HEK293 (cell line): Measurements from ENCODE around the gene HRG.

Experiments used
- CTCF ChIA-PET: fragments of 350-600 bp; formaldehyde crosslinking; extraction: SDS; loops from one replicate; lab custom pipeline; 2021; ENCODE audit warnings: antibody characterized with exemption; lab: Yijun Ruan, JAX
- POLR2A ChIA-PET: fragments of 300-600 bp; formaldehyde crosslinking; extraction: SDS; loops from one replicate; lab custom pipeline; 2020; ENCODE audit warnings: antibody characterized with exemption, inconsistent platforms; lab: Yijun Ruan, JAX
- H3K27ac ChIP-seq: fragments of 200-500 bp; sonication (Bioruptor generic); 2 replicates; pipeline ENCODE4 v1.5.1; 2014; ENCODE audit warnings: low read depth, low read length, control low read depth, inconsistent platforms; ENCODE audit errors: extremely low read depth
- H3K36me3 ChIP-seq, 2 experiments: fragments of 200-500 bp in 1 of 2; sonication (Bioruptor generic) in 1 of 2; 1 replicate in 1 of 2; 2 replicates in 1 of 2; pipeline ENCODE4 v1.5.1; 2014 to 2017; ENCODE audit warnings: inconsistent platforms in 2 of 2, low read length in 2 of 2; ENCODE audit not compliant: control insufficient read depth in 2 of 2, insufficient read depth in 1 of 2
- H3K4me1 ChIP-seq: fragments of 200-500 bp; sonication (Bioruptor generic); 2 replicates; pipeline ENCODE4 v1.5.1; 2014; ENCODE audit warnings: mild to moderate bottlenecking, low read length, inconsistent platforms; ENCODE audit not compliant: control insufficient read depth, insufficient read depth
- H3K4me3 ChIP-seq: 2 replicates; pipeline ENCODE4 v1.5.1; 2011; ENCODE audit warnings: low read depth, mild to moderate bottlenecking, control low read depth, low read length, moderate library complexity
- H3K9me3 ChIP-seq: fragments of 200-500 bp; sonication (Bioruptor generic); 2 replicates; pipeline ENCODE4 v1.5.1; 2014; ENCODE audit warnings: low read depth, low read length, inconsistent platforms; ENCODE audit not compliant: control insufficient read depth, insufficient read depth
- CTCF ChIP-seq: fragments of 450-650 bp; formaldehyde crosslinking; IDR thresholded peaks from 2 replicates; pipeline ENCODE4 v1.5.1; 2016; ENCODE audit warnings: missing biosample characterization, missing genetic modification characterization
- EGR2 ChIP-seq: fragments of 450-650 bp; formaldehyde crosslinking; IDR thresholded peaks from 2 replicates; pipeline ENCODE4 v1.5.1; 2016; ENCODE audit warnings: low read depth, missing biosample characterization, missing genetic modification characterization
- HOXD13 ChIP-seq: sonication (generic); formaldehyde crosslinking; IDR thresholded peaks from 2 replicates; pipeline ENCODE4 v1.8.0; 2022; ENCODE audit warnings: missing genetic modification reagents, borderline replicate concordance
- INSM2 ChIP-seq: fragments of 450-650 bp; formaldehyde crosslinking; IDR thresholded peaks from 2 replicates; pipeline ENCODE4 v1.5.1; 2016; ENCODE audit warnings: missing biosample characterization, missing genetic modification characterization
- SP7 ChIP-seq: fragments of 450-650 bp; formaldehyde crosslinking; IDR thresholded peaks from 2 replicates; pipeline ENCODE4 v1.5.1; 2016; ENCODE audit warnings: missing biosample characterization, missing genetic modification characterization
- ZBTB21 ChIP-seq: fragments of 450-650 bp; formaldehyde crosslinking; IDR thresholded peaks from 2 replicates; pipeline ENCODE4 v1.5.1; 2017; ENCODE audit warnings: missing biosample characterization, missing genetic modification characterization
- ZBTB26 ChIP-seq: fragments of 450-650 bp; formaldehyde crosslinking; optimal IDR thresholded peaks from 2 replicates; pipeline ENCODE3; 2016; ENCODE audit warnings: missing biosample characterization, mild to moderate bottlenecking, missing genetic modification characterization
- ZBTB49 ChIP-seq: fragments of 450-650 bp; formaldehyde crosslinking; IDR thresholded peaks from 2 replicates; pipeline ENCODE4 v1.5.1; 2016; ENCODE audit warnings: missing biosample characterization, missing genetic modification characterization, low read depth
- ZFHX2 ChIP-seq: fragments of 450-650 bp; formaldehyde crosslinking; conservative IDR thresholded peaks from 2 replicates; pipeline ENCODE4 v1.5.1; 2016; ENCODE audit warnings: missing biosample characterization, missing genetic modification characterization
- ZNF114 ChIP-seq: fragments of 450-650 bp; formaldehyde crosslinking; IDR thresholded peaks from 2 replicates; pipeline ENCODE4 v1.5.0; 2017; ENCODE audit warnings: missing biosample characterization, missing genetic modification characterization
- ZNF155 ChIP-seq: fragments of 450-650 bp; formaldehyde crosslinking; IDR thresholded peaks from 2 replicates; pipeline ENCODE4 v1.5.1; 2016; ENCODE audit warnings: missing biosample characterization, missing genetic modification characterization
- ZNF311 ChIP-seq: fragments of 450-650 bp; formaldehyde crosslinking; IDR thresholded peaks from 2 replicates; pipeline ENCODE4 v1.5.1; 2017; ENCODE audit warnings: missing biosample characterization, missing genetic modification characterization, borderline replicate concordance
- ZNF324 ChIP-seq: fragments of 450-650 bp; formaldehyde crosslinking; IDR thresholded peaks from 2 replicates; pipeline ENCODE4 v1.5.1; 2016; ENCODE audit warnings: missing biosample characterization, missing genetic modification characterization
- ZNF37A ChIP-seq: fragments of 450-650 bp; IDR thresholded peaks from 2 replicates; pipeline ENCODE4 v1.5.1; 2018; ENCODE audit warnings: missing biosample characterization, missing genetic modification characterization
- ZNF433 ChIP-seq: fragments of 450-650 bp; formaldehyde crosslinking; IDR thresholded peaks from 2 replicates; pipeline ENCODE4 v1.5.1; 2016; ENCODE audit warnings: missing biosample characterization, missing genetic modification characterization, low read depth
- ZNF473 ChIP-seq: fragments of 450-650 bp; formaldehyde crosslinking; IDR thresholded peaks from 2 replicates; pipeline ENCODE4 v1.5.1; 2017; ENCODE audit warnings: missing biosample characterization, missing genetic modification characterization
- ZNF544 ChIP-seq: fragments of 450-650 bp; formaldehyde crosslinking; IDR thresholded peaks from 2 replicates; pipeline ENCODE4 v1.5.0; 2017; ENCODE audit warnings: missing biosample characterization, missing genetic modification characterization
- ZNF558 ChIP-seq: fragments of 450-650 bp; formaldehyde crosslinking; IDR thresholded peaks from 2 replicates; pipeline ENCODE4 v1.5.1; 2016; ENCODE audit warnings: missing biosample characterization, missing genetic modification characterization
- ZNF596 ChIP-seq: fragments of 450-650 bp; IDR thresholded peaks from 2 replicates; pipeline ENCODE4 v1.5.0; 2018; ENCODE audit warnings: missing biosample characterization, mild to moderate bottlenecking, missing genetic modification characterization, moderate library complexity

HRG gene

GRCh38 chr3:186668426-186668825 lies 2.6 kb downstream of the HRG start:
- CTCF ChIA-PET: interaction anchor here (1.5 kb wide), 1 partner anchor 51 kb away, joined by 6 read pairs; no protein-coding TSS in a partner anchor
- TF ChIP-seq ZBTB26 (tag by site-specific recombination): no peak
- no peak for TF ChIP-seq CTCF
- no peak for TF ChIP-seq ZNF544
- 0 out of 2 replicates have a peak, but pooled peaks have one; percentile 10 for TF ChIP-seq ZFHX2
- no peaks in the 10 kb centered on the region for H3K9me3 ChIP-seq

GRCh38 chr3:186669378-186670084 lies 3.7 kb downstream of the HRG start:
- CTCF ChIA-PET: no interaction called here
- POLR2A ChIA-PET: no interaction called here
- H3K9me3 ChIP-seq: no peaks in the 10 kb centered on the region

More at GRCh38 chr3:186668426-186668825, 2.6 kb downstream of the HRG start:
- POLR2A ChIA-PET: interaction anchor here (1.2 kb wide), 1 partner anchor 115 kb away, joined by 4 read pairs; the partner anchor contains the start of gene EIF4A2
- Histone ChIP-seq H3K4me3 (no peak overlapping the region), H3K4me1 (no peaks in the 10 kb centered on the region), H3K36me3 (no peaks in the 10 kb centered on the region), H3K27ac (no peak overlapping the region)

GRCh38 chr3:186670155-186670554 lies 4.3 kb downstream of the HRG start:
- Histone ChIP-seq H3K27ac (no peak overlapping the region), H3K4me1 (no peaks in the 10 kb centered on the region), H3K9me3 (no peaks in the 10 kb centered on the region), H3K36me3 (no peaks in the 10 kb centered on the region), H3K4me3 (no peak overlapping the region)
- TF ChIP-seq INSM2 (tag by site-specific recombination) (no peak), ZNF558 (tag by site-specific recombination) (no peak), ZNF544 (no peak), ZBTB49 (tag by site-specific recombination) (no peak), ZNF155 (tag by site-specific recombination) (no peak), ZNF114 (no peak), EGR2 (tag by site-specific recombination) (no peak), ZNF311 (tag by site-specific recombination) (no peak), ZNF473 (tag by site-specific recombination) (no peak), ZNF324 (no peak)
- ChIA-PET CTCF (no interaction called here), POLR2A (no interaction called here)

More at GRCh38 chr3:186669378-186670084, 3.7 kb downstream of the HRG start:
- H3K36me3 ChIP-seq: no peaks in the 10 kb centered on the region
- H3K4me3 ChIP-seq: no peak overlapping the region
- H3K27ac ChIP-seq: no peak overlapping the region
- no peak for TF ChIP-seq ZBTB21 (tag by site-specific recombination)
- TF ChIP-seq SP7 (tag by site-specific recombination): no peak
- TF ChIP-seq ZNF433 (tag by site-specific recombination): no peak
- no peak for TF ChIP-seq ZNF37A
- no peak for TF ChIP-seq HOXD13 (CRISPR knock-in tag)
- TF ChIP-seq ZNF596 (tag by site-specific recombination): no peak
- H3K4me1 ChIP-seq: no peaks in the 10 kb centered on the region
